Measurements from ENCODE around the gene GALNT2.

- TF ChIP-seq CTCF (IDR thresholded peaks at IDR 0.05) (no peak), POLR2A (IDR thresholded peaks at IDR 0.05) (no peak)
Measured at GRCh38 chr1:230067871-230068620, 1.0 kb downstream of the GALNT2 start.
